IPS-15b (cell line): Measurements from ENCODE around the gene C17orf50.

Source experiments
- H3K27me3 ChIP-seq: one replicate; pipeline ENCODE4 v1.6.1; 2013; ENCODE audit warnings: low read length; ENCODE audit not compliant: control insufficient read depth, insufficient read depth
- H3K36me3 ChIP-seq: one replicate; pipeline ENCODE4 v1.6.1; 2013; ENCODE audit warnings: low read length; ENCODE audit not compliant: control insufficient read depth, insufficient read depth
- H3K4me1 ChIP-seq: one replicate; pipeline ENCODE4 v1.6.1; 2013; ENCODE audit warnings: mild to moderate bottlenecking, low read length; ENCODE audit not compliant: control insufficient read depth, insufficient read depth
- H3K4me3 ChIP-seq: one replicate; pipeline ENCODE4 v1.5.1; 2013; ENCODE audit warnings: low read depth, low read length
- H3K9ac ChIP-seq: one replicate; pipeline ENCODE4 v1.6.1; 2013; ENCODE audit warnings: low read depth, mild to moderate bottlenecking, low read length
- H3K9me3 ChIP-seq: one replicate; pipeline ENCODE4 v1.6.1; 2013; ENCODE audit warnings: mild to moderate bottlenecking, low read length; ENCODE audit not compliant: control insufficient read depth, insufficient read depth

Gene C17orf50

GRCh38 chr17:35795871-35796265 is 35.2 kb downstream of the C17orf50 start:
- Histone ChIP-seq H3K4me3 (peak overlapping the region; percentile 70), H3K36me3 (no peaks in the 10 kb centered on the region), H3K9me3 (no peaks in the 10 kb centered on the region), H3K27me3 (peaks cover 75% of the 10 kb centered on the region), H3K4me1 (no peaks in the 10 kb centered on the region), H3K9ac (no peak overlapping the region)

GRCh38 chr17:35796942-35797341 is 36.3 kb downstream of the C17orf50 start:
- no peaks in the 10 kb centered on the region for H3K4me1 ChIP-seq
- H3K27me3 ChIP-seq, result peaks cover 66% of the 10 kb centered on the region
- no peaks in the 10 kb centered on the region for H3K9me3 ChIP-seq
- H3K36me3 ChIP-seq, result no peaks in the 10 kb centered on the region
- H3K9ac ChIP-seq, result no peak overlapping the region
- no peak overlapping the region for H3K4me3 ChIP-seq

DNA sequence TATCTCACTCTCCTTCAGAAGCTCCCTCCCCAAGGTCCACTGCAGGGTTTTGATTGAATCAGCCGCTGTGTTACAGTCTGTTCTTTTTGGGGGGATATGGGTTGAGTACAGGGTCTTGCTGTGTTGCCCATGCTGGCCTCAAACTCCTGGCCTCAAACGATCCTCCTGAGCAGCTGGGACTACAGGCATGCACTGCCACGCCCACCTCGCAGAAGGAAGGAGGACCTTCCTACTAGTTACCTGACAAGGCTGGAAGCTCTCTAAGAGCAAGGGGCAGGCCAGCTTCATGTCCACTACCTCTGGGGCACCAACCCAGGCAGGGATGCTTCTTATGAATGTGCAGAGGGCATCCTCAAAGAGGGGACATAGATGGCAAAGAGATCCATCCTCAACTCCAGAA is 36.7 kb downstream of the C17orf50 start:
- H3K9me3 ChIP-seq, result no peaks in the 10 kb centered on the region
- peaks cover 61% of the 10 kb centered on the region for H3K27me3 ChIP-seq
- no peaks in the 10 kb centered on the region for H3K4me1 ChIP-seq
- H3K4me3 ChIP-seq, result no peak overlapping the region
- H3K9ac ChIP-seq, result no peak overlapping the region
- no peaks in the 10 kb centered on the region for H3K36me3 ChIP-seq

- H3K4me1 ChIP-seq, result no peaks in the 10 kb centered on the region
- no peak overlapping the region for H3K4me3 ChIP-seq
- peaks cover 56% of the 10 kb centered on the region for H3K27me3 ChIP-seq
- no peaks in the 10 kb centered on the region for H3K9me3 ChIP-seq
- no peak overlapping the region for H3K9ac ChIP-seq
- no peaks in the 10 kb centered on the region for H3K36me3 ChIP-seq
Observed at GRCh38 chr17:35797918-35798317, 37.2 kb downstream of the C17orf50 start.

- no peaks in the 10 kb centered on the region for H3K4me1 ChIP-seq
- no peak overlapping the region for H3K4me3 ChIP-seq
- peaks cover 36% of the 10 kb centered on the region for H3K27me3 ChIP-seq
- no peaks in the 10 kb centered on the region for H3K36me3 ChIP-seq
- H3K9ac ChIP-seq, result no peak overlapping the region
- no peaks in the 10 kb centered on the region for H3K9me3 ChIP-seq
Observed at GRCh38 chr17:35799942-35800341, 39.3 kb downstream of the C17orf50 start.

GRCh38 chr17:35801583-35802224 is 41.0 kb downstream of the C17orf50 start:
- Histone ChIP-seq H3K36me3 (no peaks in the 10 kb centered on the region), H3K4me1 (no peaks in the 10 kb centered on the region), H3K4me3 (no peak overlapping the region), H3K9me3 (no peaks in the 10 kb centered on the region), H3K27me3 (peaks cover 21% of the 10 kb centered on the region), H3K9ac (no peak overlapping the region)

GRCh38 chr17:35804658-35805192 is 44.0 kb downstream of the C17orf50 start:
- Histone ChIP-seq H3K9me3 (no peaks in the 10 kb centered on the region), H3K9ac (no peak overlapping the region), H3K4me3 (no peak overlapping the region), H3K4me1 (no peaks in the 10 kb centered on the region), H3K36me3 (no peaks in the 10 kb centered on the region), H3K27me3 (peaks cover 3% of the 10 kb centered on the region)

DNA sequence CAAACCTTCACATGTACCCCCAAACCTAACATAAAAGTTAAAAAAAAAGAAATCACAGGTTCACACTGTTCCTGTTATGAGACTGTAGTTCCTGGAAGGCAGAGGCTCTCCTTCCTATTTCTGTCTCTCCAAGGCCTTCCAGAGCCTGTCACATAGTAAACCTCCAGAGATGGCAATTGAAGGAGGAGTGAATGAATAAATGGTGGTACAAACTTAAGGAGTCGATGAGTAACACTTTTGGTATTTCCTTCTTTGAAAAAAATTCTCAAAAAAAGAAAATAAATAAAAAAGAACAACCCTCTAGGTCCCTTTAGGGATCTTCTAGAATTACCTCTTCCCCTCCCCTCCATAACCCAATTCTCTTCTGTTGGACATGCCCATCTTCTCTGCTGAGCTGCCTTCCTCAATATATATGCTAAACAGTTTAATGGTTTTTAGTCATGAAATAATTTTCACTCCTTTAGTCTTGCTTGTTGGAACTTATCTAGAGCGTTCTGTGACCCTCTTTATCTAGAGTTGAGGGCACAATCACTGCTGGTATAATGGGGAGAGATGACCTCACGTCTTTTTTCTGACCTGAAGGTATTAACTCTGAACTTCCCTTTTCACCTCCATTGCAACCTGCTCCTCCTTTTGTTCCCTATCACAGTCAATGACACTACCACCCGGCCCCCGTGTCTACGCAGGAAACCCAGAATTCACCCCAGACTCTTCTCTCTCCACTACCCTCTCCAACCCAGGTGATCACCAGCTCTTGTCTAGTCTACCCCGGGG is 46.9 kb downstream of the C17orf50 start:
- no peak overlapping the region for H3K4me3 ChIP-seq
- H3K4me1 ChIP-seq, result no peaks in the 10 kb centered on the region
- no peak overlapping the region for H3K9ac ChIP-seq
- no peaks in the 10 kb centered on the region for H3K9me3 ChIP-seq
- no peaks in the 10 kb centered on the region for H3K27me3 ChIP-seq
- no peaks in the 10 kb centered on the region for H3K36me3 ChIP-seq

DNA sequence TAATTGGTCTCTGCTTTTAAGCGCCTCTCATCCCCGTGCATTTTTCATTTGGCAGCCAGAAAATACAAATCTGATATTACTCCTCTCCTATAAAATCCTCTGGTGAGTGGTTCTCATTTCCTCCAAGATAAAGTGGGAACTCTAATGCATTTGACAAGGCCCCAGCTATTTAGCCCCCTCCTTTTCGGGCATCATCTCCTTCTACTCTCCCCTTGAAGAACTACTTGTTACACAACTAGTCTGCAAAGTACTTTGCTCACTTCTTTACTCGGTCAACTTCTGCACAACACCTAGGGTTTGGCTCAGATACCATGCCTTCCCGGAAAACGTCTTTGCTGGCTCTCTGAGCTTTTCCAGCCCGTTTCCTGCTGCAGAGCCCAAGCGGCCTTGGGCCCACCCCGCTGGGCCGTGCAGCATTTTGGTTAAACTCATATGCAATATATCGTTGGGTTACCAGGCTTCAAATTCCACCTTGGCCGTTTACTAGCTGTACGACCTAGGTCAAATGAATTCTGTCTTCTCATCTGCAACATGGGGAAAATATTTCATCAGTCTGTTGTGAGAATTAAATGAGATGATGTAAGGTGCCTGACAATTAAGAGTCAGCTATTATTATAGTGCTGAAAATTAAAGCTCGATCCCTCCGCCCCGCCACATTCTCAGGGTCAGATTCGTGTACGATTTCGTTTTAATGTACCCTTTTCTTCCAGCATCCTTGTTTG is 47.7 kb downstream of the C17orf50 start:
- Histone ChIP-seq H3K4me1 (no peaks in the 10 kb centered on the region), H3K9ac (peak overlapping the region; percentile 98), H3K4me3 (peak overlapping the region; percentile 91), H3K27me3 (no peaks in the 10 kb centered on the region), H3K36me3 (no peaks in the 10 kb centered on the region), H3K9me3 (no peaks in the 10 kb centered on the region)

DNA sequence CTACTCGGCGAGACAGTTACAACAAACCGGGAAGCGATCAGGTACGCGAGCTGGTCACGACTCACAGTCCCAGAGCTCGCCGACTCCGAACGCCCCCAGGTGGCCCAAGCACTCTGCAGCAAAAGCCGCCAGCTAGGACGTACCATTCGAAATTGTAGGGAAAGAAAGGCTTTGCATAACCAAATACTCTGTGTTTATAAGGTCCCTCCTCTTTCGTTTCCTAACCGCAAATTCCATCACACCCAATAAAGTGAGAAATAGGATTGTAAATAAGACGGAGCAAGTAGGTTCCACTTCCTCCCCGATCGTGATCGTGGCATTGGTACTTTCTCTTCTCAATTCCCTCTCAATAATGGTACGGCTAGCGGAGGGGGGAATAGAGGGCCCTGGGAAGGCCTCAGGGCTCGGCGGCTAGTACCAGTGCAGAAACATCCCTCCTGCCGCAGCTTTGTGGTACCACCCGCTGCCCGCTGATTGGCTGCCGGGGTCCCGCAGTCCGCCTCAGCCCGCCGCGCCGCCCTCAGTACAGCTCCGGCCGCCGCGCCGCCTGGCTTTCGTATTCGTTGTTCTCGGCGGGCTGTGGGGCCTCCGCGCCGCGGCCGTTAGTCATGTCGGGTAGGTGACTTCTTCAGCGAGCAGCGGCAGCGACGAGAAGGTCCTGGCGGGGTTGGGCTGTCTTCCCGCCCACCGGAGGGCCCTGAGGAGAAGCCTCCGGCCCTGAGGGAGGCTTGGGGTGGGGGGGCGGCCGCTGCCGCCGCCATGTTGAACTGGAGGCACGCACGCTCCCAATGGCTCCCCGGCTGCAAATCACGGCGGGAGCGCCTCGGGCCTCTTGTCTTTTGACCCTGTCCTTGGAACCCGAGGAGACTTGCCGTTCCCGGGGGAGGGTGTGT is 48.5 kb downstream of the C17orf50 start, which contains the start of gene TAF15:
TAF15 (plus strand) TSS at position 523 of the 893 bp plus-strand sequence; CDS start at position 609, 86 bp downstream.
- Histone ChIP-seq H3K36me3 (no peaks in the 10 kb centered on the region), H3K27me3 (no peaks in the 10 kb centered on the region), H3K4me1 (no peaks in the 10 kb centered on the region)

More for the DNA sequence above, 48.5 kb downstream of the C17orf50 start, which contains the start of gene TAF15:
- peak within 1 kb of the TSS; percentile 91 for H3K4me3 ChIP-seq
- no peaks in the 10 kb centered on the region for H3K9me3 ChIP-seq
- peak within 1 kb of the TSS; percentile 98 for H3K9ac ChIP-seq
